ENCODE measurements around the gene FANCM.

The FANCM gene, protein sequence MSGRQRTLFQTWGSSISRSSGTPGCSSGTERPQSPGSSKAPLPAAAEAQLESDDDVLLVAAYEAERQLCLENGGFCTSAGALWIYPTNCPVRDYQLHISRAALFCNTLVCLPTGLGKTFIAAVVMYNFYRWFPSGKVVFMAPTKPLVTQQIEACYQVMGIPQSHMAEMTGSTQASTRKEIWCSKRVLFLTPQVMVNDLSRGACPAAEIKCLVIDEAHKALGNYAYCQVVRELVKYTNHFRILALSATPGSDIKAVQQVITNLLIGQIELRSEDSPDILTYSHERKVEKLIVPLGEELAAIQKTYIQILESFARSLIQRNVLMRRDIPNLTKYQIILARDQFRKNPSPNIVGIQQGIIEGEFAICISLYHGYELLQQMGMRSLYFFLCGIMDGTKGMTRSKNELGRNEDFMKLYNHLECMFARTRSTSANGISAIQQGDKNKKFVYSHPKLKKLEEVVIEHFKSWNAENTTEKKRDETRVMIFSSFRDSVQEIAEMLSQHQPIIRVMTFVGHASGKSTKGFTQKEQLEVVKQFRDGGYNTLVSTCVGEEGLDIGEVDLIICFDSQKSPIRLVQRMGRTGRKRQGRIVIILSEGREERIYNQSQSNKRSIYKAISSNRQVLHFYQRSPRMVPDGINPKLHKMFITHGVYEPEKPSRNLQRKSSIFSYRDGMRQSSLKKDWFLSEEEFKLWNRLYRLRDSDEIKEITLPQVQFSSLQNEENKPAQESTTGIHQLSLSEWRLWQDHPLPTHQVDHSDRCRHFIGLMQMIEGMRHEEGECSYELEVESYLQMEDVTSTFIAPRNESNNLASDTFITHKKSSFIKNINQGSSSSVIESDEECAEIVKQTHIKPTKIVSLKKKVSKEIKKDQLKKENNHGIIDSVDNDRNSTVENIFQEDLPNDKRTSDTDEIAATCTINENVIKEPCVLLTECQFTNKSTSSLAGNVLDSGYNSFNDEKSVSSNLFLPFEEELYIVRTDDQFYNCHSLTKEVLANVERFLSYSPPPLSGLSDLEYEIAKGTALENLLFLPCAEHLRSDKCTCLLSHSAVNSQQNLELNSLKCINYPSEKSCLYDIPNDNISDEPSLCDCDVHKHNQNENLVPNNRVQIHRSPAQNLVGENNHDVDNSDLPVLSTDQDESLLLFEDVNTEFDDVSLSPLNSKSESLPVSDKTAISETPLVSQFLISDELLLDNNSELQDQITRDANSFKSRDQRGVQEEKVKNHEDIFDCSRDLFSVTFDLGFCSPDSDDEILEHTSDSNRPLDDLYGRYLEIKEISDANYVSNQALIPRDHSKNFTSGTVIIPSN (N-terminal part only)

GRCh38 chr14:45135659-45136395 lies at the start of gene FANCM:
FANCM (plus strand) TSS chr14:45135930; CDS start chr14:45136032, 102 bp downstream.
- DNase-seq, result peak; percentile 95

DNA sequence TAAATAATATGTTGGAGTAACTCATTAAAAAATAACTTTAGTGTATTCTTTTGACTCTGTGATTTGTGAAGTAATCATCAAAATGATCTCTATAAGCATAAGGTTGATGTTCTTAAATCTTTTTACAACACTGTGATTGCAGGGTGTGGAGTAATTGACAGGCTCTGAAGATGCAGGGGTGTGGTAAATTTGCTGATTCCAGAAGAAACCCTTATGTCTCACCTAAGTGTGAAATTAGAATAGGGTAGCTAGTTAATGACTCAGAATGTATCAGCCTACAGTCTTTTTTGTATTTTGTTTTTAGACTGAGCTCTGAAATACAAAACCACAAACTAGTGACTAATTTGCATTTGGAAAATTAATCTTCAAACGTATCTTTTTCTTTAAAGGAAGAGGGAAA lies 45.9 kb upstream of the FANCM start:
- no peak for DNase-seq

DNA sequence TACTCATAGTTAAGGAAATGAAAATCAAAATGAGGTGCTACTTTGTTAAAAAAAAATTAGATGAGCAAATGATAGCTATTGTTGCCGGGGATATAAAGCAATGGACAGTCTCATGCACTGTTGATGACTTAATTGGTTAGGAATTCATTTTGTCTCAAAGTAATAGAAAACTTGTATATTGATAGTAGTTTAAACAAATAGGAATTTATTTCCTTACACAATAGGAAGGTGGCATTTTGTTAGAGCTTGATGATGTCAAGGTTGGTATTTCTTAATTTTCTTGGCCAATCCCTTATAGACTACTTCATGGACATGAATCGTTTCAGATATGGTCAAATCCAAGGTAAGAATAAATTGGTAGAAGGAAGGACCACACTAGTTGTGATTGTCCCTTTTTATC lies 44.0 kb upstream of the FANCM start:
- DNase-seq, result no peak

- DNase-seq, result no peak
Observed at GRCh38 chr14:45094275-45094674, 41.5 kb upstream of the FANCM start.

DNA sequence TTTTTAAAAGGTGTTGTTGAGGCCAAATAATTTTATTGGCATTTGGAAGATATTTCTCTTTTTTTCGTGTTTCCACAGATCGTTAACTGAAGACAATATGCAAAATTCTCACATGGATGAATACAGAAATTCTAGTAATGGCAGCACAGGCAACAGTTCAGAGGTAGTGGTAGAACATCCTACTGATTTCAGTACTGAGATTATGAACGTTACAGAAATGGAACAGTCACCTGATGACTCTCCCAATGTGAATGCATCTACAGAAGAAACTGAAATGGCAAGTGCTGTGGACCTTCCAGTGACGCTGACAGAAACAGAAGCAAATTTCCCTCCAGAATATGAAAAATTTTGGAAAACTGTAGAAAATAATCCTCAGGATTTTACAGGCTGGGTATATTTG lies 40.6 kb upstream of the FANCM start:
- DNase-seq, result no peak

GRCh38 chr14:45096218-45096617 lies 39.5 kb upstream of the FANCM start:
- DNase-seq, result no peak

DNA sequence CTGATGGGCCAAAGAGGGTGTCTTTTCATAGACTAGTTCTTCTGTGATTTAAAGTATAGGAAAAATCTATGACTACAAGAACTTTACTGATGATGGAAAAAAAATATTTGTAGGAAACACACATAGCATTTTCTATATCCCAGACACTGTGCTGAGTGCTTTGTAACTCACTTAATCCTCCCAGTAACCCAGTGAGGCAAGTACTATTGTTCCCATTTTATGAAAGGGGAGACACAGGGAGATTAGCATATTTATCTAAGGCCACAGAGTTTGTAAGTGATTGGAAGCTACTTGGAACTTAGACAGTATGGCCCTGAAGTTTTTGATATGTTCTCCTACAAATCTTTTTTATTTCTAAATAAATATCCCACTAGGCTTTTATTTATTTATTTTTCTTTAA lies 31.9 kb upstream of the FANCM start:
- no peak for DNase-seq

- no peak for DNase-seq
Observed at GRCh38 chr14:45104561-45104960, 31.2 kb upstream of the FANCM start.

GRCh38 chr14:45112896-45113781 lies 22.6 kb upstream of the FANCM start:
- DNase-seq, result no peak

DNA sequence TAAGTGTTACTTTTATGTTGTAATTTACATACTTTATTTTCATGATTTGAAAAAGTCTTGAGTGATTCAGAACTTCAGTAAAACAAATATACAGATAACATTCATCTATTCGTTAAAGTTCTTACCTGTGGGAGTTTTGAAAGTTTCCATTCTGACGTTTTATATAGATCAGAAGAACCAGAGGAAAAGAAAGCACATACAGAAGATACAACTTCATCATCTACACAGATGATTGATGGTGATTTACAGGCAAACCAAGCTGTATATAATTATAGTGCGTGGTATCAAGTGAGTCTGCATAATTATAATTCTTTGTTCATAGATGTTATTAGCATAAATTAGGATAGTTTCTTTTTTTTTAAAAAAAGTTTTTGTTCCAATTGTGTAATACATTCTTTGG lies 21.4 kb upstream of the FANCM start:
- DNase-seq, result no peak

DNA sequence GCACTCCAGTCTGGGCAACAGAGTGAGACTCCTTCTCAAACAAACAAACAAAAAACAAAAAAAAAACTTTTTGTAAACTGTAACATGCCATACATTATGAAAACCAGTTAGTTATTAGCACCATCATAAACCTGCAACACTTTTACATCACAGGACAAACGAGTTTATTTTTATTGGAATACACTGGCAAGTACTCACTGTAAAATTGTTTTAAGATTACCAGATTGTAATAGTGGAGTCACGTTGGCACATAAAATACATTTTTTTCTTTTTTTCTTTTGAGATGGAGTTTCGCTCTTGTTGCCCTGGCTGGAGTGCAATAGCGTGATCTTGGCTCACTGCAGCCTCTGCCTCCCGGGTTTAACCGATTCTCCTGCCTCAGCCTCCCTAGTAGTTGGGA lies 17.1 kb upstream of the FANCM start:
- no peak for DNase-seq

- DNase-seq, result no peak
Observed at GRCh38 chr14:45120096-45120495, 15.6 kb upstream of the FANCM start.

DNA sequence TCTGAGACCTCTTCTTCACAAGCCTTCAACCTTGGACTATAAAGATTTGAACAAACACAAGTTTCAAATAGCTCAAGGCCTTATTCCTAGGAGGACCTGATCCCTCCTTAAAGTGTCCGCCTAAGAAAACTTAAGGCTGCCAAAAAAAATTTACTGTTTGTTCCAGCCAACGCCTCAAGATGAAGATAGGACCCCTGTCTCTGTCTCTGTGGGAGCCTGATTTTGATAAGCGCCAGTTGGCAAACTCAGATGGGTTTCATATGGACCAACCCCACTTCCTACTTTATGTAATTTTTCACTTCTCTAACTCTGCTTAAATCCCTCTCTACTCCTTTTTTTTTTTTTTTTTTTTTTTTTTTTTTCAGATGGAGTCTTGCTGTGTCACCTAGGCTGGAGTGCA lies 12.5 kb upstream of the FANCM start:
- no peak for DNase-seq

DNA sequence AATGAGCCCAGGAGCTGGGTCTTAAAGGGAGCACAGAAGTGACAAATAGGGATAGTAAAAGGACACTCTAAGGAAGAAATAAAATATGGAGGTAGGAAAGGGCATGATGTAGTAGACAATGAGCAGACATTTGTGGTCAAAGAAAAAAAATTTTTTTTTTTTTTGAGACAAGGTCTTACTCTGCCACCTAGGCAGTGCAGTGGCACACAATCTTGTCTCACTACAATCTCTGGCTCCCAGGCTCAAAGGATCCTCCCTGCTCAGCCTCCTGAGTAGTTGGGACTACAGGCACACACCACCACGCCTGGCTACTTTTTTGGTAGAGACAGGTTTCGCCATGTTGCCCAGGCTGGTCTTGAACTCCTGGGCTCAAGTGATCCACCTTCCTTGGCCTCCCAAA lies 10.0 kb upstream of the FANCM start:
- DNase-seq, result no peak

GRCh38 chr14:45128963-45129629 lies 6.6 kb upstream of the FANCM start:
- DNase-seq, result no peak

GRCh38 chr14:45133683-45134050 lies 2.1 kb upstream of the FANCM start:
- DNase-seq, result no peak

- peak; percentile 99 for DNase-seq
Observed at GRCh38 chr14:45134051-45134958, 1.4 kb upstream of the FANCM start, which contains the start of gene FKBP3. FKBP3 (minus strand) TSS chr14:45134481; CDS start chr14:45134456, 25 bp downstream.

GRCh38 chr14:45135156-45135555 lies 574 bp upstream of the FANCM start:
- no peak for DNase-seq

DNA sequence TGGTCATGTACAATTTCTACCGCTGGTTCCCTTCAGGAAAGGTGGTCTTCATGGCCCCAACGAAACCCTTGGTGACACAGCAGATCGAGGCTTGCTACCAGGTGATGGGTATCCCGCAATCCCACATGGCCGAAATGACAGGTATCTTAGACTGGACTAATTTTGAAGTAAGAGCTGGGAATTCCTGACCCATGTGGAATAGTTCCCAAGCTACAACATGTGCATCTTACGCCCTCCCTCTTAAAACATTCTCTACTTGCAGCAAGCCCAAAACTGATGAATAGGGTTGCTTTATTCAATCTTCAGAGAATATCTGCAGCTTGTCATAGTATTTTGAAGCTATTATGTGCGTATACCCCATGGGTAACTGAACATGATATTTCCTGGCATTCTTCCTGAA lies 669 bp downstream of the FANCM start:
- DNase-seq, result no peak
